SK-N-SH (cell line): ENCODE data around the gene RNF214. TPM values are rescaled to one million over a fixed set of nuclear protein-coding genes. Genes with fewer than 3 reads are reported as not detected.

ENCODE experiments used
- CTCF ChIA-PET: fragments of 300-600, 350-600 bp; formaldehyde crosslinking; extraction: SDS; loops from one replicate; lab custom pipeline; 2021; lab: Yijun Ruan, JAX
- POLR2A ChIA-PET: fragments of 350-600 bp; sonication (Branson Sonifier 250); formaldehyde crosslinking; extraction: SDS; loops from one replicate; lab custom pipeline; 2020; ENCODE audit warnings: antibody characterized with exemption, inconsistent platforms; lab: Yijun Ruan, JAX
- DNase-seq: peaks from one replicate; pipeline ENCODE4 v3.0.0; 2012
- H2AFZ ChIP-seq: fragments of 200-600 bp; sonication (generic); 2 replicates; pipeline ENCODE4 v1.8.1; 2016; ENCODE audit warnings: antibody characterized with exemption, mild to moderate bottlenecking, low read depth
- H3F3A ChIP-seq: fragments of 200-600 bp; sonication (generic); replicated peaks from 2 replicates; pipeline ENCODE3; 2016; ENCODE audit warnings: antibody characterized with exemption, mild to moderate bottlenecking; ENCODE audit not compliant: insufficient read depth
- H3K27ac ChIP-seq, 2 experiments: fragments of 200-500 bp in 1 of 2; fragments of 200-600 bp in 1 of 2; sonication (Bioruptor generic) in 1 of 2; sonication (generic), shearing (Covaris generic) in 1 of 2; 2 replicates each; pipeline versions ENCODE4 v1.5.1 to v1.6.1; 2014 to 2016; ENCODE audit warnings: low read depth in 2 of 2, inconsistent platforms in 1 of 2, low read length in 1 of 2, mild to moderate bottlenecking in 1 of 2, mixed read lengths in 1 of 2
- H3K27me3 ChIP-seq: fragments of 200-600 bp; sonication (generic), shearing (Covaris generic); 2 replicates; pipeline ENCODE4 v1.6.1; 2016; ENCODE audit warnings: mixed run types; ENCODE audit not compliant: insufficient read depth
- H3K36me3 ChIP-seq, 2 experiments: fragments of 200-500 bp in 1 of 2; fragments of 200-600 bp in 1 of 2; sonication (Bioruptor generic) in 1 of 2; sonication (generic) in 1 of 2; replicated peaks in 1 of 2; 2 replicates each; pipeline versions ENCODE3 to v1.5.1; 2014 to 2016; ENCODE audit warnings: low read length in 1 of 2, mild to moderate bottlenecking in 1 of 2; ENCODE audit not compliant: insufficient read depth in 2 of 2, control insufficient read depth in 1 of 2
- H3K4me1 ChIP-seq, 2 experiments: fragments of 200-500 bp in 1 of 2; fragments of 200-600 bp in 1 of 2; sonication (Bioruptor generic) in 1 of 2; sonication (generic), shearing (Covaris generic) in 1 of 2; 2 replicates each; pipeline versions ENCODE4 v1.5.1 to v1.6.1; 2014 to 2016; ENCODE audit warnings: low read depth in 1 of 2, low read length in 1 of 2, mixed run types in 1 of 2; ENCODE audit not compliant: insufficient read depth in 2 of 2, control insufficient read depth in 1 of 2
- H3K4me2 ChIP-seq: fragments of 200-600 bp; sonication (generic), shearing (Covaris generic); 2 replicates; pipeline ENCODE4 v1.6.1; 2017; ENCODE audit warnings: mixed run types
- H3K4me3 ChIP-seq, 2 experiments: fragments of 200-500 bp in 1 of 2; fragments of 200-600 bp in 1 of 2; sonication (Bioruptor generic) in 1 of 2; sonication (generic), shearing (Covaris generic) in 1 of 2; 2 replicates each; pipeline versions ENCODE4 v1.5.1 to v1.8.1; 2014 to 2016; ENCODE audit warnings: low read depth in 2 of 2, inconsistent platforms in 1 of 2, low read length in 1 of 2, mild to moderate bottlenecking in 1 of 2, mixed read lengths in 1 of 2, moderate library complexity in 1 of 2
- H3K79me2 ChIP-seq: fragments of 200-600 bp; sonication (generic); 2 replicates; pipeline ENCODE4 v1.8.1; 2017; ENCODE audit warnings: mild to moderate bottlenecking; ENCODE audit not compliant: insufficient read depth
- H3K9ac ChIP-seq: fragments of 200-600 bp; sonication (generic); 2 replicates; pipeline ENCODE4 v1.6.1; 2017; ENCODE audit warnings: mixed run types
- H3K9me2 ChIP-seq: fragments of 200-600 bp; sonication (generic); 2 replicates; pipeline ENCODE4 v1.6.1; 2017; ENCODE audit warnings: mixed run types
- H3K9me3 ChIP-seq: fragments of 200-600 bp; sonication (generic); 2 replicates; pipeline ENCODE4 v1.6.1; 2017; ENCODE audit warnings: mixed run types, mild to moderate bottlenecking, moderate library complexity
- H4K20me1 ChIP-seq: fragments of 200-600 bp; sonication (generic); 2 replicates; pipeline ENCODE4 v1.6.1; 2017; ENCODE audit warnings: mild to moderate bottlenecking, mixed run types; ENCODE audit not compliant: insufficient read depth
- CHD2 ChIP-seq: fragments of 150-350 bp; IDR thresholded peaks from 2 replicates; pipeline ENCODE4 v1.6.1; 2018; ENCODE audit warnings: low read length; ENCODE audit not compliant: partially characterized antibody
- CTCF ChIP-seq: fragments of 200-600 bp; sonication (generic); IDR thresholded peaks from 2 replicates; pipeline ENCODE4 v1.6.1; 2017; ENCODE audit warnings: antibody characterized with exemption, mild to moderate bottlenecking, moderate library complexity
- EZH2phosphoT487 ChIP-seq: fragments of 200-600 bp; sonication (generic); IDR thresholded peaks from 2 replicates; pipeline ENCODE4 v1.6.1; 2017; ENCODE audit warnings: low read depth, mixed run types, mild to moderate bottlenecking, antibody characterized with exemption, moderate library complexity, borderline replicate concordance
- FOSL2 ChIP-seq: IDR thresholded peaks from 2 replicates; pipeline ENCODE4 v1.4.0; 2012; ENCODE audit warnings: low read depth, mild to moderate bottlenecking, moderate library complexity, borderline replicate concordance
- FOXM1 ChIP-seq: IDR thresholded peaks from 2 replicates; pipeline ENCODE4 v1.4.0; 2012; ENCODE audit warnings: low read depth, mild to moderate bottlenecking
- GABPA ChIP-seq: IDR thresholded peaks from 2 replicates; pipeline ENCODE4 v1.4.0; 2012; ENCODE audit warnings: low read depth, mild to moderate bottlenecking
- GATA2 ChIP-seq: sonication (generic); formaldehyde crosslinking; IDR thresholded peaks from 2 replicates; pipeline ENCODE4 v1.5.0; 2020; ENCODE audit warnings: mild to moderate bottlenecking, missing genetic modification reagents
- MEF2A ChIP-seq: IDR thresholded peaks from 2 replicates; pipeline ENCODE4 v1.4.0; 2012; ENCODE audit warnings: low read depth, borderline replicate concordance
- MXI1 ChIP-seq: IDR thresholded peaks from 2 replicates; pipeline ENCODE4 v1.6.1; 2012; ENCODE audit warnings: mild to moderate bottlenecking, low read depth, low read length, improper control_type of control experiment
- NFIC ChIP-seq: IDR thresholded peaks from 2 replicates; pipeline ENCODE4 v1.4.0; 2012; ENCODE audit warnings: borderline replicate concordance
- NRF1 ChIP-seq: IDR thresholded peaks from 2 replicates; pipeline ENCODE4 v1.6.1; 2012; ENCODE audit warnings: low read depth, mild to moderate bottlenecking, low read length
- PBX3 ChIP-seq: IDR thresholded peaks from 2 replicates; pipeline ENCODE4; 2012
- RAD21 ChIP-seq: IDR thresholded peaks from 2 replicates; pipeline ENCODE4 v1.6.1; 2012; ENCODE audit warnings: mild to moderate bottlenecking, low read length
- RCOR1 ChIP-seq: fragments of 150-350 bp; IDR thresholded peaks from 2 replicates; pipeline ENCODE4 v1.6.1; 2017; ENCODE audit warnings: antibody characterized with exemption, low read length
- REST ChIP-seq: IDR thresholded peaks from 2 replicates; pipeline ENCODE4 v1.6.1; 2012; ENCODE audit warnings: mild to moderate bottlenecking, low read depth, low read length, moderate library complexity
- RFX5 ChIP-seq: IDR thresholded peaks from 2 replicates; pipeline ENCODE4 v1.6.1; 2012; ENCODE audit warnings: mild to moderate bottlenecking, improper control_type of control experiment, low read length
- SIN3A ChIP-seq: IDR thresholded peaks from 2 replicates; pipeline ENCODE4 v1.6.1; 2012; ENCODE audit warnings: low read depth, mild to moderate bottlenecking, low read length, moderate library complexity, borderline replicate concordance
- TAF1 ChIP-seq: IDR thresholded peaks from 2 replicates; pipeline ENCODE4 v1.6.1; 2012; ENCODE audit warnings: low read depth, mild to moderate bottlenecking, low read length, moderate library complexity, borderline replicate concordance
- TEAD4 ChIP-seq: IDR thresholded peaks from 2 replicates; pipeline ENCODE4 v1.4.0; 2012; ENCODE audit warnings: mild to moderate bottlenecking, borderline replicate concordance; ENCODE audit not compliant: insufficient read depth
- USF2 ChIP-seq: fragments of 150-350 bp; IDR thresholded peaks from 2 replicates; pipeline ENCODE4 v1.6.1; 2017; ENCODE audit warnings: antibody characterized with exemption, low read length, low read depth, borderline replicate concordance
- YY1 ChIP-seq: IDR thresholded peaks from 2 replicates; pipeline ENCODE4 v1.4.0; 2012; ENCODE audit warnings: low read depth, mild to moderate bottlenecking
- WGBS: methylation state at CpG from one replicate; pipeline ENCODE4 v1.1.6; 2017; ENCODE audit warnings: low lambda C conversion rate; 5-methylcytosine and 5-hydroxymethylcytosine counted together
- polyA plus RNA-seq, 3 experiments: library from polyadenylated mRNA; depleted of rRNA; stranded (reverse); fragments of >200 nt; gene quantifications; 2 replicates each; pipeline ENCODE4 v1.2.3, GENCODE V29; 2012

The RNF214 gene
- polyA plus RNA-seq, 1 of the 3 experiments (the other 2 are of a cell fraction), result 15.4 TPM

- H3K4me1 ChIP-seq, result peaks cover 6 to 9% of the 10 kb centered on the region in 2 experiments; a peak in 3 of 4 replicates
- H3K27me3 ChIP-seq, result no peaks in the 10 kb centered on the region
- DNase-seq, result no peak
- H4K20me1 ChIP-seq, result no peaks in the 10 kb centered on the region
- no peak overlapping the region for H3K4me3 ChIP-seq
- WGBS, result 97% methylated on average over 15 of the region's 19 CpGs
- no peaks in the 10 kb centered on the region for H3K9me3 ChIP-seq
- H3K27ac ChIP-seq, result no peak overlapping the region
- CTCF ChIA-PET, result no interaction called here
- H3F3A ChIP-seq, result peaks cover 4% of the 10 kb centered on the region
- H3K4me2 ChIP-seq, result no peak overlapping the region
- no peak overlapping the region for H3K9ac ChIP-seq
- POLR2A ChIA-PET, result no interaction called here
- peaks cover 0 to 8% of the 10 kb centered on the region in 2 experiments for H3K36me3 ChIP-seq
- no peak overlapping the region for H2AFZ ChIP-seq
- H3K9me2 ChIP-seq, result no peaks in the 10 kb centered on the region
- TF ChIP-seq GATA2 (CRISPR knock-in tag) (no peak), NRF1 (no peak), RCOR1 (no peak), NFIC (no peak), TEAD4 (no peak), MXI1 (no peak), FOXM1 (no peak)
- peaks cover 34% of the 10 kb centered on the region for H3K79me2 ChIP-seq
Observed at GRCh38 chr11:117195761-117196160, 36.7 kb upstream of the RNF214 start.

GRCh38 chr11:117197006-117197405, 35.5 kb upstream of the RNF214 start:
- H3K79me2 ChIP-seq, result peaks cover 47% of the 10 kb centered on the region
- peaks cover 8% of the 10 kb centered on the region for H3F3A ChIP-seq
- no peak overlapping the region for H3K4me3 ChIP-seq
- H2AFZ ChIP-seq, result no peak overlapping the region
- WGBS, result 93% methylated on average over 6 of the region's 7 CpGs
- H3K9me3 ChIP-seq, result no peaks in the 10 kb centered on the region
- no peak overlapping the region for H3K4me2 ChIP-seq
- no peak for DNase-seq
- H3K4me1 ChIP-seq, result peaks cover 9 to 10% of the 10 kb centered on the region in 2 experiments; a peak in 3 of 4 replicates
- POLR2A ChIA-PET, result interaction anchor here (0.6 to 1.1 kb wide), 3 partner anchors 16 to 25 kb away, joined by 3 to 4 read pairs (median 3); partner anchors contain the start of gene SIDT2
- no peaks in the 10 kb centered on the region for H3K9me2 ChIP-seq
- H3K9ac ChIP-seq, result no peak overlapping the region
- peaks cover 0 to 8% of the 10 kb centered on the region in 2 experiments for H3K36me3 ChIP-seq
- H3K27me3 ChIP-seq, result no peaks in the 10 kb centered on the region
- no peak overlapping the region for H3K27ac ChIP-seq
- H4K20me1 ChIP-seq, result peaks cover 3% of the 10 kb centered on the region; the same call in 1 of the 2 replicates
- CTCF ChIA-PET, result interaction anchor here (0.7 to 2.0 kb wide), 3 partner anchors 15 to 74 kb away, joined by 3 to 6 read pairs (median 4); no protein-coding TSS in a partner anchor
- no peak for TF ChIP-seq CTCF
- no peak for TF ChIP-seq FOSL2
- TF ChIP-seq EZH2phosphoT487, result no peak
- no peak for TF ChIP-seq MEF2A
- no peak for TF ChIP-seq GABPA
- no peak for TF ChIP-seq RAD21
- TF ChIP-seq FOXM1, result no peak
- TF ChIP-seq SIN3A, result no peak
- no peak for TF ChIP-seq RCOR1
- no peak for TF ChIP-seq YY1
- TF ChIP-seq REST, result no peak
- no peak for TF ChIP-seq USF2
- no peak for TF ChIP-seq PBX3
- TF ChIP-seq RFX5, result no peak
- TF ChIP-seq TAF1, result no peak
- TF ChIP-seq CHD2, result no peak
- no peak for TF ChIP-seq MXI1
- TF ChIP-seq NRF1, result no peak
